GM21367 (cell line): ENCODE data around the gene CHMP6.
"Not testable (repeated sequence)": the region's sequence is repeated elsewhere in the genome, so short reads cannot be mapped to it uniquely, and the experiment has no call there.

Source experiments
- ATAC-seq: cut with Tn5 transposase; IDR thresholded peaks from one replicate; pipeline ENCODE4 v1.9.1; 2021; ENCODE audit not compliant: unreplicated experiment

The CHMP6 gene

DNA sequence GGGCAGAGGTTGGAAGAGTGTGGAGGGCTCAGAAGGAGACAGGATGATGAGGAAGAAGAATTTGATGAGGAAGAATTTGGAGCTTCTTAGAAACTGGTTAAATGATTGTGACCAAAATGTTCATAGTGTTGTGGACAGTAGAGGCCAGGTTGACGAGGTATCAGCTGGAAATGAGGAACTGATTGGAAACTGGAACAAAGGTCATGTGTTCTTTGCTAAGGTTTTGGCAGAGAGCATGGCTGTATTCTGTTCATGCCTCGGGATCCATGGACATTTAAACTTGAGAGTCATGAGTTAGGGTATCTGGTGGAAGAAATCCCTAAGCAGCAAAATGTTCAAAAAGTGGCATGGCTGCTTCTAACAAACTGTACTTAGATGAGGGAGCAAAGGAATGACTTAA lies 19.3 kb downstream of the CHMP6 start:
- no peak for ATAC-seq

DNA sequence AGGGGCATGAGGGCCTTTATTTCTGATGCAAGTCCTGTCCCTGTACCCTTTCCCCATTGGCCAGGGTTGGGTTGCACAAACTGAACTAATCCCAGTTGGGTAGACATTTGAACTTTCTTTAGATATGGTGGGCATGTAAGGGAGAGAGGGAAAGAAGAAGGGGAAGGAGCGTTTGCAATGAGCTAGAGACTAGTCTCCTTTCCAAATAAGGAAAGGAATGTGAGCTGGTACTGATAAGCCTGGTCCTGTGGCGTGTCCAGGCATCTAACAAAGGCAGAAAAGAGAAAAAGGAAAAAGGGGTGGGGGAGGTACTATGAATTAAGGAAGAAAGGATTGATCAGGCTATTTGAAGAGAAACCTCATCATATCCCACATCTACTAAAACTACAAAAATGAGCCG lies 20.3 kb downstream of the CHMP6 start:
- no peak for ATAC-seq

DNA sequence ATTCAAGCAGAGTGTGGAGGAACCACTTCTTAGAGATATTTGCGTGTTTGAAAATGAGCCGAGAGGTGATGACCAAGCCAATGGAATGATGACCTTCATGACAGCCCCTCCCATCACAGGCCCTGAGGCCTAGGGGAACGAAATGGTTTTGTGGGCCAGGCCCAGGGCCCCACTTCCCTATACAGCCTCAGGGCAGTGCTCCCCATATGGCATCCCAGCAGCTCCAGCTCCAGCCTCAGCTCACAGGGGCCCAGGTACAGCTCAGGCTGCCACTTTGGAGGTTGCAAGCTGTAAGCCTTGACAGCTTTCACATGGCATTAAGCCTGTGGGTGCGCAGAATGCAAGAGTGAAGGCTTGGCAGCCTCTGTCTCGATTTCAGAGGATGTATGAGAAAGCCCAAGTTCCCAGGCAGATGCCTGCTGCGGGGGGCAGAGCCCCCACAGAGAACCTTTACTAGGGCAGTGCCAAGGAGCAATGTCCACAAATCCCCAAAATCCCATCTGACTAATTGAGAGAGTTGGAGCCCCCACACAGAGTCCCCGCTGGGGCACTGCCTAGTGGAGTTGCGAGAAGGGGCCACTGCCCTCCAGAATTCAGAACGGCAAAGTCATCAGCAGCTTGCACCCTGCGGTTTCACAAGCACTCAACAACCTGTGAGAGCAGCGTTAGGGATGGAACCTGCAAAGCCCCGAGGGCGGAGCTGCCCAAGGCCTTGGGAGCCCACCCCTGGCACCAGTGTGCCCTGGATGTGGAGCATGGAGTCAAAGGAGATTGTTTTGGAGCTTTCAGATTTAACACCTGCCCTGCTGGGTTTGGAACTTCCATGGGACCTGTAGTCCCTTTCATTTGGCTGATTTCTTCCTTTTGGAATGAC lies 21.2 kb downstream of the CHMP6 start:
- ATAC-seq: no peak

DNA sequence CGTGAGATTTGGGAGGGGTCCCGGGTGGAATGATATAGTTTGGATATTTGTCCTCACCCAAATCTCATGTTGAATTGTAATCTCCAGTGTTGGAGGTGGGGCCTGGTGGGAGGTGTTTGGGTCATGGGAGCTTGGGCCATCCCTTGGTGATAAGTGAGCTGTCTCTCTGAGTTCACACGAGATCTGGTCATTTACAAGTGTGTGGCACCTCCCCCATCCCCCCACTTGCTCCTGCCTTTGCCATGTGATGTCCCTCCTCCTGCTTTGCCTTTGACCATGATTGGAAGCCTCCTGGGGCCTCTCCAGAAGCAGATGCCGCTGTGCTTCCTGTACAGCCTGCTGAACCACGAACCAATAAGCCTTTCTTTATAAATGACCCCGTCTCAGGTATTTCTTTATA lies 22.0 kb downstream of the CHMP6 start:
- no peak for ATAC-seq

DNA sequence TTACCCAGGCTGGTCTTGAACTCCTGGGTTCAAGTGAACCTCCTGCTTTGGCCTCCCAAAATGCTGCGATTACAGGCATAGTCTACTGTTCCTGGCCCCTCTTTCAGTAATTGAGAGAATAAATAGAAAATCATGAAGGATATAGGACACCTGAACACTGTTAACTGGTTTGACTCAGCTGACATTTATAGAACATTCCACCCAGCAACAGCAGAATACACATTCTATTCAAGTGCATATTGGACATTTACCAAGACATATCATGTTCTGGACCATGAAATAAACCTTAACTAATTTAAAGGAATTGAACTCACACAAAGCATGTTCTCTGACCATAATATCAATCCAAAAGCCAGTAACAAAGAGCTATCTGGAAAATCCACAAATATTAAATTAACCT lies 23.5 kb downstream of the CHMP6 start:
- no peak for ATAC-seq

DNA sequence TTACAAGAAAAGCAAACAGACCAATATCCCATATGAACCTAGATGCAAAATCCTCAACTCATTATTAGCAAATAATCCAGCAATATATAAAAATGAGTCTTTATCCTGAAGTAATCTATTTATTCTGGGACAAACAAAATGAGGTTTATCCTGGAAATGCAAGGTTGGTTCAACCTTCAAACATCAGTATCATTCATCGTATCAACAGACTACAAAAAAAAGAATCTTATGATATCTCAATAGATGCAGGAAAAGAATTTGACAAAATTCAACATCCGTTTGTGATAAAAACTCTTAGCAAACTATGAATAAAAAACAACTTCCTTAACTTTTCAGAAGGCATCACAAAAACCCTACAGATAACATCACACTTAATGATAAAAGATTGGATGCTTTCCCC lies 24.9 kb downstream of the CHMP6 start:
- ATAC-seq: no peak

DNA sequence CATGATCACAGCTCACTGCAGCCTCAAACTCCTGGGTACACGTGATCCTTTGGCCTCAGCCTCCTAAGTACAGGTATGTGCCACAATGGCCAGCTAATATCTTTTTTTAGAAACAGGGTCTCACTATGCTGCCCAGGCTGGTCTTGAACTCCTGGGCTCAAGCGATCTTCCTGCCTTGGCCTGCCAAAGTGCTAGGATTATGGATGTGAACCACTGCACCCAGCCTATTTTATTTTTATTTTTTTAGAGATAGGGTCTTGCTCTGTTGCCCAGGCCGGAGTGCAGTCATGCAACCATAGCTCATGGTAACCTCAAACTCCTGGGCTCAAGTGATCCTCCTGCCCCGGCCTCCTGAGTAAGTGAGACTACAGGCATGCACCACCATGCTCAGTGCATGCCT lies 25.7 kb downstream of the CHMP6 start:
- not testable (repeated sequence) for ATAC-seq

- ATAC-seq: no peak
Measured at GRCh38 chr17:81018044-81018802, 26.6 kb downstream of the CHMP6 start.

DNA sequence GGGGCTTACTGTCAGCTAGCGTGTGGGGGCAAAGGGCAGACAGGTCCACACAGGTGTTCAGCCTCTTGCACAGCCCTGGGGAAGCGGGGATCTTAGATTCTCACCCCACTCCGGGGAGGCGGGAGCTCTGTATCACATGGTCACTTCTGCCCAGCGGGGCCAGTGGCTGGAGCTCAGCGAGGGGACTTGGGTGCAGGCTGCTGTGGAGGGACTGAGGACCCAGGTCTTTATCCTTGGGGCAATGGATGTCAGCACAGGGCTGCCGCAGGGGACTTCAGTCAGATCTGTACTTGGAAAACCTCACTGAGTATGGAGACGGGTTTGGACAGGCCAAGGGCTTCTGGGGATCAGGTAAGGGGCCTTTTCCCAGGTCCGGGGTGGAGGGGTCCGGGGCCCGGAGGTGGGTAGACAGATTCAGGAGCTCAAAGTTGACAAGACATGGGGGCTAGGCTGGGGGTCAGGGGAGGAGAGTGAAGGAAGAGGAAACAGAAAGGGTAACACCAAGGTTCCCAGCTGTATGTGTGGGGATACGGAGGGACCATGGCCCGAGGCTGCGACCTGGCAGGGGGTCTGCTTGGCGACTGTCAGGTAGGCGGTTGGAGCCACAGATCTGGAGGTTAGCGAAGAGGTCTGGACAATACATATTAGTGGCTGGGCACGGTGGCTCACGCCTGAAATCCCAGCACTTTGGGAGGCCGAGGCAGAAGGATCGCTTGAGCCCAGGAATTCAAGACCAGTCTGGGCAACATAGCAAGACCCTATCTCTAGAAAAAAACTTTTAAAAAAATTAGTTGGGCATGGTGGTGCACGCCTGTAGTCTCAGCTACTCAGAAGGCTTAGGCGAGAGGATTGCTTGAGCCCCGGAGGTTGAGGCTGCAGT lies 28.2 kb downstream of the CHMP6 start:
- no peak for ATAC-seq

DNA sequence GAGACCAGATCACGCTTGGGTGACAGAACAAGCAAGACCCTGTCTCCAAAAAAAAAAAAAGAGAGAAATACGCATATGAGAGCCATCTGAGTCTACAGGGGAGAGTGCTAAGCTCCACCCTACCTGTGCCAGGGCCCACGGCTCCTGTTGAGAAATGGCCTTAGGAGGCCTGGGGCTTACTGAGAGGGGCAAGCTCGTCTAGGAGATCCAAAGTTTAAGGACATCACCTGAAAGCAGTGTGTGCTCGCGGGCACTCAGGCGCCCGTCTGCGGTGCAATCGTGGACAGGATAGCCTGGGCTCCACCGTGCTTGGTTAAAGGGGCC lies 28.8 kb downstream of the CHMP6 start:
- no peak for ATAC-seq

DNA sequence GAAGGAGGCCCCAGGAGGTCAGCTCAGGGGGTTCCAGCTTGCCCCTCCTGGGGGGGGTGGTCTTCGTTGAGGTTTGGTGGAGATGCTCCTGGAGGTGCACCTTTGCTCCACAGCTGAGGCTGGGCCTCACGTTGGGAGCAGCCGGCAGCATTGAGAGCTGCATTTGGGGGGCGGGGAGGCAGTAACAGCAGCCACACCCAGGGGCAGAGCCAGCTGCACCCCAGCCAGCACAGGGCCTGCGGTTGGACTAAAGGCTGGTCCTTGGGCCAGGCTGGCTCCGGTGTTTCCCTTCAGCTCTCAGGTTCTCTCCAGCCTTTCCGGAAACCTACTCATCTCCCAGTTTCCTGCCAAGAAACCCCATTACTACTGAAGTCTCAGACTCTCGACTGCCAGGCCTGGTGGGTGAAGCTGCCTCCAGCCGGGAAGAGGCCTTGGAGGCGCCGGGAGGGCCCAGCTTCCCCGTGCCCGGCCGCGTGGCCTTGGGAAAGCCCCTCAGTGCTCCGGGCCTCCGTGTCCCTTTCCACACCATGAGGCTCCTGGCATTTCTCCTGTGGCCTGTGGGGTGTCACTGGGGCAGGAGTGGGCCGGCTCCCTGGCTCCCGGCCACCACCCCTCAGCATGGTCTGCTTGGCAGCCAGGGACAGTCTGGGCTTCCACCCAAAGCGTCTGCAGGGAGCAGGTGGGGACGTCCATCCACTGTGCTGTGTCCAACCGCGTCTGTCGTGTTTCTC lies 29.3 kb downstream of the CHMP6 start:
- ATAC-seq: no peak

- ATAC-seq: no peak
Measured at GRCh38 chr17:81021531-81022343, 30.1 kb downstream of the CHMP6 start.

GRCh38 chr17:81022344-81022676 lies 30.7 kb downstream of the CHMP6 start:
- ATAC-seq: no peak

GRCh38 chr17:81025065-81025740 lies 33.6 kb downstream of the CHMP6 start:
- no peak for ATAC-seq

- ATAC-seq: no peak
Measured at GRCh38 chr17:81025741-81026129, 34.1 kb downstream of the CHMP6 start.

- ATAC-seq: no peak
Measured at GRCh38 chr17:81026266-81027036, 34.8 kb downstream of the CHMP6 start.

DNA sequence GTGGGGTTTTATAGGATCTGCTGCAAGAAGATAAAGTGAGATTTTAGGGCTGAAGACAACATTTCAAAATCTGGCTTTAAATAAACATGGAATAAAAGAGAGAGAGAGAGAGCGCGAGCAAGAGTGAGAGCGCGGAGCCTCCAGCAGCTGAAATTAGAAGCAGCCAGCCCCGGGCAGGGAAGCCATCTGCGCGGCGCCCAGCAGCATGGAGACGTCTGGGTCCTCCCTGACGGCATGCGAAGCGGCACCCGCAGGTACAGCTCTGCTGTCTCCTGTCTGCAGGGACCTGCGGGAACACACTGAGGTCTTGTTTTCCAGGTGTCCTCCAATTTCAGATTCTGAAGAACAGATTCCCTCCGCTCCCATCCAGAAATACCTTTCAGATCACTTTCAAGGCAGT lies 35.4 kb downstream of the CHMP6 start:
- no peak for ATAC-seq

GRCh38 chr17:81027591-81028505 lies 36.2 kb downstream of the CHMP6 start:
- no peak for ATAC-seq
